Cerebellar nuclear complex (tissue), 1 donor: Measurements from ENCODE around the gene ARL14EP.

Experiments used
- DNase-seq, 2 experiments: peaks; one replicate each; lab custom pipeline; 2025; lab: John Stamatoyannopoulos, UW

ARL14EP gene

GRCh38 chr11:30326906-30327305 lies 4.0 kb downstream of the ARL14EP start:
- DNase-seq, result no peak

GRCh38 chr11:30328681-30329080 lies 5.8 kb downstream of the ARL14EP start:
- no peak for DNase-seq

GRCh38 chr11:30329150-30329940 lies 6.4 kb downstream of the ARL14EP start:
- no peak for DNase-seq

GRCh38 chr11:30333405-30333804 lies 10.5 kb downstream of the ARL14EP start:
- DNase-seq, result no peak

- DNase-seq, result no peak
Measured at GRCh38 chr11:30342736-30343166, 19.8 kb downstream of the ARL14EP start.

GRCh38 chr11:30344085-30344484 lies 21.2 kb downstream of the ARL14EP start:
- no peak for DNase-seq

- no peak for DNase-seq
Measured at GRCh38 chr11:30345644-30346043, 22.7 kb downstream of the ARL14EP start.

GRCh38 chr11:30346068-30346688 lies 23.3 kb downstream of the ARL14EP start:
- DNase-seq, result no peak

- no peak for DNase-seq
Measured at GRCh38 chr11:30348035-30348434, 25.1 kb downstream of the ARL14EP start.

- no peak for DNase-seq
Measured at GRCh38 chr11:30349885-30350284, 27.0 kb downstream of the ARL14EP start.

- DNase-seq, result no peak
Measured at GRCh38 chr11:30350384-30350783, 27.5 kb downstream of the ARL14EP start.

GRCh38 chr11:30351061-30351460 lies 28.2 kb downstream of the ARL14EP start:
- DNase-seq, result no peak

- DNase-seq, result no peak
Measured at GRCh38 chr11:30356391-30356790, 33.5 kb downstream of the ARL14EP start.

GRCh38 chr11:30357872-30358271 lies 35.0 kb downstream of the ARL14EP start:
- no peak for DNase-seq

GRCh38 chr11:30358536-30358935 lies 35.6 kb downstream of the ARL14EP start:
- no peak for DNase-seq

GRCh38 chr11:30360741-30361140 lies 37.8 kb downstream of the ARL14EP start:
- DNase-seq, result no peak

- no peak for DNase-seq
Measured at GRCh38 chr11:30364139-30364836, 41.4 kb downstream of the ARL14EP start.

- DNase-seq, result no peak
Measured at GRCh38 chr11:30364837-30365482, 42.1 kb downstream of the ARL14EP start.

- no peak for DNase-seq
Measured at GRCh38 chr11:30365793-30366517, 43.1 kb downstream of the ARL14EP start.

GRCh38 chr11:30368394-30368793 lies 45.5 kb downstream of the ARL14EP start:
- DNase-seq, result no peak

- DNase-seq, result no peak
Measured at GRCh38 chr11:30370164-30370563, 47.3 kb downstream of the ARL14EP start.

- no peak for DNase-seq
Measured at GRCh38 chr11:30377347-30377746, 54.4 kb downstream of the ARL14EP start.
